Type B pancreatic cell (in vitro differentiated cells): ENCODE measurements around the gene LTBR. TPM values are rescaled to one million over a fixed set of nuclear protein-coding genes. Genes with fewer than 3 reads are reported as not detected.

Source experiments
- DNase-seq: peaks from one replicate; pipeline ENCODE4 v3.0.0; 2021; ENCODE audit warnings: mixed read lengths; ENCODE audit not compliant: unreplicated experiment; ENCODE audit errors: extremely low spot score
- H3K27ac Mint-ChIP-seq: 2 replicates; pipeline ENCODE4 v1.8.0; 2021; ENCODE audit warnings: mild to moderate bottlenecking, mixed read lengths
- H3K27me3 Mint-ChIP-seq: 2 replicates; pipeline ENCODE4 v1.8.0; 2021; ENCODE audit warnings: mixed read lengths
- H3K36me3 Mint-ChIP-seq: 2 replicates; pipeline ENCODE4 v1.8.0; 2021; ENCODE audit warnings: mixed read lengths
- H3K4me1 Mint-ChIP-seq: one replicate; pipeline ENCODE4 v1.8.0; 2021; ENCODE audit warnings: mixed read lengths; ENCODE audit not compliant: unreplicated experiment
- H3K4me3 Mint-ChIP-seq: 2 replicates; pipeline ENCODE4 v1.8.0; 2021; ENCODE audit warnings: mild to moderate bottlenecking, mixed read lengths
- H3K9me3 Mint-ChIP-seq: 2 replicates; pipeline ENCODE4 v1.8.0; 2021; ENCODE audit warnings: mixed read lengths
- CTCF ChIP-seq: fragments of 200-600 bp; sonication (generic); conservative IDR thresholded peaks from 2 replicates; pipeline ENCODE4 v1.5.0; 2021; ENCODE audit warnings: antibody characterized with exemption, mild to moderate bottlenecking
- total RNA-seq: library from RNA; stranded (reverse); gene quantifications from 2 replicates; pipeline ENCODE4 v1.2.1, GENCODE V29; 2021; ENCODE audit warnings: low replicate concordance

The LTBR gene
- total RNA-seq, 1 donor from 2014 or later = 18.5 TPM

- H3K27me3 Mint-ChIP-seq = no peaks in the 10 kb centered on the region
- H3K27ac Mint-ChIP-seq = no peak overlapping the region
- H3K9me3 Mint-ChIP-seq = no peaks in the 10 kb centered on the region
- no peak for TF ChIP-seq CTCF
- H3K36me3 Mint-ChIP-seq = peaks cover 3% of the 10 kb centered on the region
- H3K4me3 Mint-ChIP-seq = no peak overlapping the region
- no peaks in the 10 kb centered on the region for H3K4me1 Mint-ChIP-seq
- no peak for DNase-seq
These were observed 54.4 kb downstream of the LTBR start for GRCh38 chr12:6438345-6438744.

- H3K36me3 Mint-ChIP-seq = peaks cover 6% of the 10 kb centered on the region
- no peaks in the 10 kb centered on the region for H3K4me1 Mint-ChIP-seq
- no peaks in the 10 kb centered on the region for H3K27me3 Mint-ChIP-seq
- H3K27ac Mint-ChIP-seq = no peak overlapping the region
- no peak for TF ChIP-seq CTCF
- H3K9me3 Mint-ChIP-seq = no peaks in the 10 kb centered on the region
- no peak overlapping the region for H3K4me3 Mint-ChIP-seq
- DNase-seq = no peak
These were observed 56.4 kb downstream of the LTBR start for GRCh38 chr12:6440391-6440790.

Other genes starting within 250 kb of the LTBR start
- gene CD9, start 183.8 kb upstream of the LTBR start, total RNA-seq = 120 and 807 TPM in 2 replicates
- 32.4 and 115 TPM in 2 replicates for gene PLEKHG6, start 73.5 kb upstream of the LTBR start, total RNA-seq
- 79.1 and 222 TPM in 2 replicates for gene TNFRSF1A, start 42.1 kb upstream of the LTBR start, total RNA-seq
- gene SCNN1A, start 8.6 kb upstream of the LTBR start, total RNA-seq = 29.2 and 72.7 TPM in 2 replicates
- gene CD27, start 60.8 kb downstream of the LTBR start, total RNA-seq = not detected in 2 replicates
- 12.4 and 21.1 TPM in 2 replicates for gene TAPBPL, start 67.9 kb downstream of the LTBR start, total RNA-seq
- gene VAMP1, start 86.5 kb downstream of the LTBR start, total RNA-seq = 10.1 and 12.7 TPM in 2 replicates
- 213 and 396 TPM in 2 replicates for gene MRPL51, start 109.1 kb downstream of the LTBR start, total RNA-seq
- gene NCAPD2, start 109.9 kb downstream of the LTBR start, total RNA-seq = 96.5 and 109 TPM in 2 replicates
- 2,317 and 5,618 TPM in 2 replicates for gene GAPDH, start 150.4 kb downstream of the LTBR start, total RNA-seq
- gene IFFO1, start 171.9 kb downstream of the LTBR start, total RNA-seq = 9.1 and 17.5 TPM in 2 replicates
- gene NOP2, start 184.1 kb downstream of the LTBR start, total RNA-seq = 60.9 and 106 TPM in 2 replicates
- gene CHD4, start 223.2 kb downstream of the LTBR start, total RNA-seq = 270 and 289 TPM in 2 replicates